Effector CD4-positive, alpha-beta T cell (primary cell): ENCODE measurements around the gene AURKA.

Experiments
- DNase-seq: peaks from one replicate; pipeline ENCODE4 v3.0.0-alpha.2; 2020

Gene AURKA

GRCh38 chr20:56389807-56390206, 2.2 kb downstream of the AURKA start:
- no peak for DNase-seq

GRCh38 chr20:56388882-56389281, 3.1 kb downstream of the AURKA start:
- no peak for DNase-seq

- DNase-seq: no peak
These were observed 5.8 kb downstream of the AURKA start for GRCh38 chr20:56386219-56386618.

DNA sequence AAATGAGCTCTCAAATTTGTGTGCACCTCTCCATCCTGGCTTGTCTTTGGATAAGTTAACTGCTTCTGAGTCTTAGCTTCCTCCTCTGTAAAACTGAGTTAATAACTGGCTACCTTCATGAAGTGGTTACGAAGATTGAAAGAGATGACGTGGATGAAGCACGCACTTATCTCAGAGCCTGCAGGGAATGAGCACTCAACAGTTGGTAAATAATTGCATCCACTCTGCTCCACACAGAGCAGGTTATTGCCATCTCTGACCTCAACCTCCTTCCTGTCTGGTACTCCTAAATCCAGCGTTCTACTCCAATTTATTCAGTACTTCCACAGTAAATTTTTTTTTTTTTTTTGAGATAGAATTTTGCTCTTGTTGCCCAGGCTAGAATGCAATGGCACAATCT, 6.9 kb downstream of the AURKA start:
- no peak for DNase-seq

GRCh38 chr20:56383334-56383733, 8.7 kb downstream of the AURKA start:
- no peak for DNase-seq

DNA sequence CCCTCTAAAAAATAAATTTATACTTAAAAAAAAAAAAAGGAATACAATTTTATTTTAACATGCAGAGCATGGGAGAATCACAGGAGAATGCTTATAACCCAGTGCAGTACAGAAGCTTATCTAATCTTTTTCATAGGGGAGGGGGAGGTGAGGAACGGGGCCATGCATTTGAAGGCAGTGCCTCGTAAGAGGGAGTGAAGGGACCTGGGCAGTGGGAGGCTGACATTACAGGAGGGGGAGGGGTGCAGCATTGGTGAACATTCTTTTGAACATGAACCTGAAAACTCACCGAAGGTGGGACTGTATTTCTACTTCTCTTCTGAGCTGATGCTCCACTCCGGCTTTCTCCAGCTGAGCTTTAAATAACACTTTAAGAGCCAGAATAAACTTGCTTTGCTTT, 9.3 kb downstream of the AURKA start:
- no peak for DNase-seq

- DNase-seq: no peak
These were observed 10.5 kb downstream of the AURKA start for GRCh38 chr20:56381501-56381900.

- no peak for DNase-seq
These were observed 11.6 kb downstream of the AURKA start for GRCh38 chr20:56380375-56380774.

- no peak for DNase-seq
These were observed 13.6 kb downstream of the AURKA start for GRCh38 chr20:56378386-56378785.

DNA sequence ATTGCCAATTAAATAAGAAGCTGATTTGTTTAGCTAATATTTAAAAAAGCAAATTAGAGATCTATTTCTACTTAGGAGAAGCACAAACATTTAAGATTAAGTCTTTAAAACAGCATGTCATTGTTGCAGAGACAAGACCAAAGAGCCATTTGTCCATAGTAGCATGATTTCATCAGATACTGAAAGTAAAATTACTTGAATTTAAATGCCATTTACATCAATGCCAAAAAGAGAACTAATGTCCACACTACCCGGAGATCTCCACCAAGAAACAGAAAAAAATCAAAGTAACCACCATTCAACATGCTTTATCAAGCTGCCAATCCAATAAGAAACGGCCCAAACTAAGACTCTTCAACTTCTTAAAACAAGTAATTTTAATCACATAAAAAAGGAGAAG, 15.7 kb downstream of the AURKA start:
- no peak for DNase-seq

- DNase-seq: no peak
These were observed 18.1 kb downstream of the AURKA start for GRCh38 chr20:56373942-56374341.

- no peak for DNase-seq
These were observed 19.2 kb downstream of the AURKA start for GRCh38 chr20:56372850-56373249.

GRCh38 chr20:56371977-56372376, 20.0 kb downstream of the AURKA start:
- no peak for DNase-seq

DNA sequence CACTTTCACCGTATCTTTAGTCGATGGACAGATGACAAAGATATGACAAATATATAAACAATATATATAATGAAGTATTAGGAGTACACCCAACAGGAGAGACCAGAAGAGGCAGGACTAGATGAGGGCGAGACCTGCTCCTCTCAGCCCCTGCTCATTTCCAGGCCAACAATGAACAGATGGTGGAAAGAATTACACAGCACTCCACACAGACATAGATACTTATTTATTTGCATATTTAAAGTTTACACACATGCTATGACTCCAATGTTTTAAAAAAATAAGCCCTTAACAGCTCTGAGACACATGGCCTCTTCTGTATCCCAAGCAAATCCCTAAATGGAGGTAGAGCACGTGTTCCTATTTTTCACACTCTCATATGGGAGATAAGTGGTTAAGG, 22.8 kb downstream of the AURKA start:
- DNase-seq: no peak

GRCh38 chr20:56368351-56369134, 23.5 kb downstream of the AURKA start:
- DNase-seq: no peak

GRCh38 chr20:56363491-56363890, 28.5 kb downstream of the AURKA start:
- DNase-seq: no peak

GRCh38 chr20:56362833-56363413, 29.1 kb downstream of the AURKA start:
- DNase-seq: no peak

GRCh38 chr20:56361900-56362299, 30.1 kb downstream of the AURKA start:
- no peak for DNase-seq

GRCh38 chr20:56360908-56361205, 31.2 kb downstream of the AURKA start:
- no peak for DNase-seq

DNA sequence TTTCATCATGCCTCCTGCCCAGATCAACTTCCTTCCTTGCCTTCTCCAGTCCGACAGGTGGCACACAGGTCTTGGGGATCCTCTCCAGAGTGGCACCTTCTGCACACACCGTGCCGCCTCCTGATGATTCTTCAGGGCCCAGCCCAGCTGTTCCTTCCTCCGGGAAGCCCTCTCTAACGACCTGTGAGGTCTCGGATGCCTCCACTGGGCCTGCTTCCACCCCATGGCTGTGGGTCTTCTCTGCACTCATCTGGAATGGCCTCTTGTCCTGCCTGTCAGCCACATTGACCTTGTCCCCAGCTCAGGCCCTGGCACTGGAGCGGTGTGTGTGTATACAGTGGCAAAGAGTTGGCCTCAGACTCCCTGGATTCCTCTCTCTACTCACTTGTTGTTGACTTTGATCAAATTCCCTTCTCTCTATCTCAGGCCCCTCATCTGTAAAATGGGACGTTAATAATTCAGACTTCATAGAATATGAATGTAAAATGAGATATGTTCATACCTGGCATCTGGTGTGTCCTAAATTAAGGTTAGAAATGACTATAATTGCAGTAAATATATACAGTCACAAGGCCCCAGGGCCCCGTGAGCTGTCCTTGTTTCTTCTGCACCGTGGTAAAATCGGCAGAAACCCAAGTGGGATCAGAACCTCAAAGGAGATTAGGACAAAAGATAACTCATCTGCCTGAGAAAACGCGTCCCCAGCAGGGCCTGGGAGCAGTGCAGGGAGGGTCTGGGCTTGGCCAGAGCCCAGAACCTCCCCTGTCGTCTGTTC, 31.7 kb downstream of the AURKA start:
- DNase-seq: no peak

DNA sequence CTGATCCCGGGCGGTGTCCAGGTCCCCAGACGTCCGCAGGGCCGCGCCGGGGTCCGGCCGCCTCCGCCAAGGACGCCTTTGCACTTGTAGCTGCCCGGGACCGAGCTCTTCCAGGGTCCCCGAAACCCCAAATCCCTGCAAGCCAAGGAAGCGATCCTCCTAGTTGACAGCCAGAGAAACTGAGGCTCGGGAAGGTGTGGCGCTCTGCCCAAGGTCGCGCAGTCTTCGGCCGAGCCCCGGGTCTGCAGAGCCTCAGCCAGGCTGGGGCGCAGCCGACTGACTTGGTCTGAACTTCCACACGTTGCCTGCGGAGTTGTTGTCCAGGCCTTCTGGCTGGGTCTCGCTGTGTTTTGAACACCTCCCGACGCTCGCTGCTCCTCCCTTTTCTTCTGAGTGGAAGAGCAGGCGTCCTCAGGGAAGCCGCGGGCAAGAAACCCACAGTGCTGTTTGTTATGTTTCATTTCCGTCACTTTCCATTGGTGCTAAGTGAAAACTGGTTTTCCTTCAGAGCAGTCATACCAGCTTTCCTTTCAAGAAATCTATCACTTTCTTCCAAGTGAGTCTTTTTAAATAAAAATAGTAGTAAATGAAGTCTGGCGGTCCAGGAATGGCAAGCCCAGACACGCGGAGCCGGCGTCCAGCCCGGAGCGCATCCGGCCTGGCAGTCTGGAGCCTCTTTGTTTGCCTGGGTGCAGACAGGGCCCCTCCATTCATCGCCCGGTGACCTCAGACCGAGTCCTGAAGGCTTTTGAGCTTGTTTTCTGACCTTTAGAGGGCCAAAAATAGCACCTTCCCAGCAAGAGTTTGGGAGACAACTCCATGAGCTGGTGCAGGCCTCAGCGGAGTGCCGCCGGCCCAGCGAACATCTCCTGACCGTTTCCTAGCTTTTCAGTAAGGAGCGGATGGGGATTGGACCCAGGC, 32.5 kb downstream of the AURKA start:
- DNase-seq: no peak

- DNase-seq: peak; percentile 71
These were observed 33.3 kb downstream of the AURKA start, which contains the start of gene FAM210B for GRCh38 chr20:56358600-56359211. Gene FAM210B (plus strand): TSS chr20:56358974. CDS start chr20:56359006, 32 bp downstream.
